ENCODE data around the gene ZNF334.

ZNF334 gene

DNA sequence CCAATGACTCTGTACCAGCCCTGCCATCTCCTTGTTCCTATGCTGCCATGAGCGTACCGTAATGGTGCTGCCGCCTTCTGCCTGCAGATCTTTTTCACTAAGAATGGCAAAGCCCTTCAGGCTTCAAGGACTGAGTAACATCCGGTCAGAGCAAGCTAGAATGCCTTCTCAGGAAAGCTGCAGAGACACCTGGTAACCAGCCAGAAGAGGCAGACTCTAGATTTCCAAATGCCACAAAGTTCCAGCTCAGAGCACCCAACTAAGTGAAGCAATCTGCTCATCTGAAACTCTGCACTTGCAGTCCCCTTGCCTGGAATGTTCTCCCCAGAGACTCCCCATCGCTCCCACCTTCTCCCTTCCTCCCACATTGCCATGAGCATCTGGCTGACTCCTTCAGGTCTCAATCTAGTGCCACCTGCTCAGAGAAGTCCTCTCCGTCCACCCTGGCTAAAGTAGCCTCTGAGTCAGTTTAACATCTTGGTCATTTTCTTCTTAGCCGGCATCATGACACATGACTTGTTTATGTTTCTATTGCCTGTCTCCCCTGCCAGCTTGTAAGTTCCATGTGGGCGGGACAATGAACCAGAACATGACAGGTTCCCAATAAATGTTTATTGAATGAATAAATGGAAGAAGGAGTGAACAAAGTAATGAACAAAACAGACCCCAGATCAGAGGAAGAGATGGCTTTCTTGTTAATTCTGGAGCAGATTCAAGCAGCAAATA is 44.0 kb upstream of the ZNF334 start:
- TF ChIP-seq CTCF (conservative IDR thresholded peaks at IDR 0.05) (no peak), ZFX (IDR thresholded peaks at IDR 0.05) (no peak)
- H3K27ac ChIP-seq: no peak overlapping the region

DNA sequence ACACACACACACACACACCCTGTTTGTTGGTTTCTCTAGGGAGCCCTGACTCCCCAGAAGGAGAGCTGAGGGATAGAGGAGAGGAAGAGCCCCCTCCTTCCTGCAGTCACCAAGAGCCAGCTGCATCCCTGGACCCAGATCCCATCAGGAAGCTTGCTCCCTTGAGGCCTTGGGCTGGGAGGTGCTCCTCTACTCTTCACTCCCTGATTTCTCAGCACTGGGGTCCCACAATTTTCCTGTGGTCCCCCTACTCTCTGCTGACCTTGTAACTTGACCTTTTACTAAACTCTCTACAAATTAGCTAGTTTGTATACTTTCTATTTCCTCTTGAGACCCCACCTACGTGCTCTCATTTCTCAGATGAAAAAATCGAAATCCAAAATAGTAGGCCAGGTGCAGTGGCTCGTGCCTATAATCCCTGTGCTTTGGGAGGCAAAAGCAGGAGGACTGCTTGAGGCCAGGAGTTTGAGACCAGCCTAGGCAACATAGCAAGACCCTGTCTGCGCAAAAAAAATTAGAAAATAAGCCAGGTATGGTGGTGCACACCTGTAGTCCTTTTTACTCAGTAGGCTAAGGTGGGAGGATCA is 42.1 kb upstream of the ZNF334 start:
- H3K27ac ChIP-seq: no peak overlapping the region
- no peak for TF ChIP-seq CTCF (conservative IDR thresholded peaks at IDR 0.05)
- TF ChIP-seq ZFX (IDR thresholded peaks at IDR 0.05): no peak

GRCh38 chr20:46554828-46555227 is 41.5 kb upstream of the ZNF334 start:
- no peak overlapping the region for H3K27ac ChIP-seq

DNA sequence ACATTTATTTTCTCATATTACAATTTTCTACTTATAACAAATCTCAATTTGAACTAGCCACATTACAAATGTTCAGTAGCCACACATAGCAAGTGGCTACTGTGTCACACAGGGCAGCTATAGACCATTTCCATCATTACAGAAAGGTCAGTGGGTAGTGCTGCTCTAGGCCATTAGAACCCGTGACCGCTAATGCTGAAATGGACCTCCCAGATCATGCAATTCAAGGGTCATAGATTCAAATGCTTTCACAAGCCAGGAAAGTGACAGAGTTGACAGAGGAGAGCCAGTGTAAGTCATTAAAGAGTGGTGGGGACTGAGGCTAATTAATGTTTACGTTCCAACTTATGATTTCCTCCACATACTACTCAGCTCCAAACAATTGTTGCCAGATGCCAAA is 40.6 kb upstream of the ZNF334 start:
- no peak for TF ChIP-seq CTCF (conservative IDR thresholded peaks at IDR 0.05)
- no peak for TF ChIP-seq ZFX (IDR thresholded peaks at IDR 0.05)
- no peak overlapping the region for H3K27ac ChIP-seq

More at GRCh38 chr20:46554828-46555227, 41.5 kb upstream of the ZNF334 start:
- TF ChIP-seq ZFX (IDR thresholded peaks at IDR 0.05) (no peak), CTCF (conservative IDR thresholded peaks at IDR 0.05) (no peak)

DNA sequence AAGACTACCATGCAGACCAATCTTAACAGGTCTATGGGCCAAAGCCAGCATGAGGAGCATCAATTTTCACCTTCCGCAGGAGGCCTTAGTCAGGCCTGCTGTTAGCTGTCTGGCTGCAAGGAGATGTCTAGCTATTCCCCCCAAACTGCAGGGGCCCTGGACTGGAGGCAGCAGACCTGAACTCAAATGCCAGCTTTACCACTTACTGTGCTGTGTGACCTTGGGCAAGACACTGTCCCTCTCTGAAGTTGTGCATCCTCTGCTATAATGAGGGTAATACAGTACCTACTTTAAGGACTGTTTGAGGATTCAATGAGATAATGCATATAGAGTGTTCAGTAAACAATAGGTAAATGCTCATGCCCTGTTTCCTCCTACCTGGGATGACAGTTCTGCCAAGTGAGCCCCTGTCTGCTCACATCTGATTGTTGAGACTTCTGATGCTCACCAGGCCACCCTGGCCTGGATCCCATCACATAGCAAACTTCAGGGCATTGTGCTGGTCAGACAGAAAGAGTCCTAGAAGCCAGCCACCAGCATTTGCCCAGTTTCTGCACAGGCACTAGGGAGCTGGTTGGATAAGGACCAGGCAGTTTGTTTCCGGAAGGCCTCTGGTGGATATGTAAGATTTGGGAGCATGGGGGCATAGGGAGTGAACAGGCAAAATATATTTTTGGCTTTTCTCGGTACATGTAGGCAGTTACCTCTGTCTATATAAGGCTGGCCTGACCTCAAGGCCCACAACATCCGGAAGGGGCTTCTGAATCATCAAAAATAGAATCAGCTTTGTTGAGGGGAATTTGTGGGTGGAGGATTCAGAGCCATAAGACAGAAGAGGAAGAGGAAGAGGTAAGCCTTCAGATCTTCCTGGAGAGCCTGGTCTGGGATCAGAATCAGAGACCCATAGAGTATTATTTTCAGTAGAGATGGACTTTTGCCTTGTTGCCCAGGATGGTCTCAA is 39.4 kb upstream of the ZNF334 start:
- H3K27ac ChIP-seq: no peak overlapping the region
- no peak for TF ChIP-seq CTCF (conservative IDR thresholded peaks at IDR 0.05)
- no peak for TF ChIP-seq ZFX (IDR thresholded peaks at IDR 0.05)

- no peak for TF ChIP-seq ZFX (IDR thresholded peaks at IDR 0.05)
- TF ChIP-seq CTCF (conservative IDR thresholded peaks at IDR 0.05): no peak
- H3K27ac ChIP-seq: no peak overlapping the region
Observed at GRCh38 chr20:46551522-46552381, 38.4 kb upstream of the ZNF334 start.
